KMS-11 (cell line): ENCODE measurements around the gene HELZ2.

Experiments
- H2AFZ ChIP-seq: fragments of 200-600 bp; sonication (generic); 2 replicates; pipeline ENCODE4 v1.6.1; 2016; ENCODE audit warnings: antibody characterized with exemption, mixed run types, low read depth
- H3K27ac ChIP-seq: fragments of 200-600 bp; sonication (generic); 2 replicates; pipeline ENCODE4 v1.6.1; 2016; ENCODE audit warnings: mild to moderate bottlenecking, mixed run types
- H3K27me3 ChIP-seq: fragments of 200-600 bp; sonication (generic); 2 replicates; pipeline ENCODE4 v1.6.1; 2017; ENCODE audit warnings: mild to moderate bottlenecking, low read depth, mixed run types, moderate library complexity; ENCODE audit not compliant: insufficient read depth
- H3K36me3 ChIP-seq: fragments of 200-600 bp; sonication (generic); 2 replicates; pipeline ENCODE4 v1.6.1; 2017; ENCODE audit warnings: mild to moderate bottlenecking, mixed run types; ENCODE audit not compliant: insufficient read depth
- H3K4me1 ChIP-seq: fragments of 200-600 bp; sonication (generic); 2 replicates; pipeline ENCODE4 v1.6.1; 2016; ENCODE audit warnings: mild to moderate bottlenecking, low read depth, mixed run types; ENCODE audit not compliant: poor library complexity, severe bottlenecking
- H3K4me2 ChIP-seq: fragments of 200-600 bp; sonication (generic); 2 replicates; pipeline ENCODE4 v1.7.0; 2016; ENCODE audit warnings: mild to moderate bottlenecking, mixed run types
- H3K4me3 ChIP-seq: fragments of 200-600 bp; sonication (generic); IDR thresholded peaks from 2 replicates; pipeline ENCODE4 v1.6.1; 2017; ENCODE audit warnings: low read depth, low read length, mixed read lengths; ENCODE audit not compliant: insufficient read depth
- H3K79me2 ChIP-seq: fragments of 200-600 bp; sonication (generic); 2 replicates; pipeline ENCODE4 v1.6.1; 2016; ENCODE audit warnings: low read depth, mixed run types; ENCODE audit not compliant: insufficient read depth
- H3K9ac ChIP-seq: fragments of 200-600 bp; sonication (generic); 2 replicates; pipeline ENCODE4 v1.6.1; 2016; ENCODE audit warnings: mild to moderate bottlenecking, mixed run types
- H4K20me1 ChIP-seq: fragments of 200-600 bp; sonication (generic); 2 replicates; pipeline ENCODE4 v1.6.1; 2016; ENCODE audit warnings: mild to moderate bottlenecking, mixed run types; ENCODE audit not compliant: insufficient read depth
- TF ChIP-seq, protein P1 (sequence below): fragments of 200-600 bp; sonication (generic); conservative IDR thresholded peaks from 2 replicates; pipeline ENCODE4 v1.6.1; 2017; ENCODE audit warnings: low read depth, mild to moderate bottlenecking, antibody characterized with exemption, low read length, moderate library complexity, mixed read lengths

HELZ2 gene

DNA sequence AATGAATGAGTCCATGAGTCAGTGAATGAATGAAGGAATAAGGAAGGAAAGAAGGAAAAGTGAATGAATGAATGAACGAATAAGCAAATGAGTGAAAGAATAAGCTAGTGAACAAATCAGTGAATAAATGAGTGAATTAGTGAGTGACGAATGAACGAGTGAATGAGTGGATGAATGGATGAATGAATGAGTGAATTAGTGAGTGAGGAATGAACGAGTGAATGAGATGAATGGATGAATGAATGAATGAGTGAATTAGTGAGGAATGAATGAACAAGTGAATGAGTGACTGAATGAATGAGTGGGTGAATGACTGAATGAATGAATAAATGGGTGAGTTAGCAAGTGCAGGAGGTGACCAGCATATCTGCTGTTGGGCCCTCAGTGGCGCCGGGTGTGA is 30.3 kb downstream of the HELZ2 start:
- H3K36me3 ChIP-seq: no peaks in the 10 kb centered on the region
- H3K9ac ChIP-seq: no peak overlapping the region
- peaks cover 89% of the 10 kb centered on the region for H3K27me3 ChIP-seq
- no peak overlapping the region for H2AFZ ChIP-seq
- no peak overlapping the region for H3K4me2 ChIP-seq
- H3K79me2 ChIP-seq: no peaks in the 10 kb centered on the region
- TF ChIP-seq, protein P1, sequence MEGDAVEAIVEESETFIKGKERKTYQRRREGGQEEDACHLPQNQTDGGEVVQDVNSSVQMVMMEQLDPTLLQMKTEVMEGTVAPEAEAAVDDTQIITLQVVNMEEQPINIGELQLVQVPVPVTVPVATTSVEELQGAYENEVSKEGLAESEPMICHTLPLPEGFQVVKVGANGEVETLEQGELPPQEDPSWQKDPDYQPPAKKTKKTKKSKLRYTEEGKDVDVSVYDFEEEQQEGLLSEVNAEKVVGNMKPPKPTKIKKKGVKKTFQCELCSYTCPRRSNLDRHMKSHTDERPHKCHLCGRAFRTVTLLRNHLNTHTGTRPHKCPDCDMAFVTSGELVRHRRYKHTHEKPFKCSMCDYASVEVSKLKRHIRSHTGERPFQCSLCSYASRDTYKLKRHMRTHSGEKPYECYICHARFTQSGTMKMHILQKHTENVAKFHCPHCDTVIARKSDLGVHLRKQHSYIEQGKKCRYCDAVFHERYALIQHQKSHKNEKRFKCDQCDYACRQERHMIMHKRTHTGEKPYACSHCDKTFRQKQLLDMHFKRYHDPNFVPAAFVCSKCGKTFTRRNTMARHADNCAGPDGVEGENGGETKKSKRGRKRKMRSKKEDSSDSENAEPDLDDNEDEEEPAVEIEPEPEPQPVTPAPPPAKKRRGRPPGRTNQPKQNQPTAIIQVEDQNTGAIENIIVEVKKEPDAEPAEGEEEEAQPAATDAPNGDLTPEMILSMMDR: no peak
- H3K4me1 ChIP-seq: no peaks in the 10 kb centered on the region
- H3K4me3 ChIP-seq: no peak overlapping the region
- no peaks in the 10 kb centered on the region for H4K20me1 ChIP-seq
- H3K27ac ChIP-seq: no peak overlapping the region

DNA sequence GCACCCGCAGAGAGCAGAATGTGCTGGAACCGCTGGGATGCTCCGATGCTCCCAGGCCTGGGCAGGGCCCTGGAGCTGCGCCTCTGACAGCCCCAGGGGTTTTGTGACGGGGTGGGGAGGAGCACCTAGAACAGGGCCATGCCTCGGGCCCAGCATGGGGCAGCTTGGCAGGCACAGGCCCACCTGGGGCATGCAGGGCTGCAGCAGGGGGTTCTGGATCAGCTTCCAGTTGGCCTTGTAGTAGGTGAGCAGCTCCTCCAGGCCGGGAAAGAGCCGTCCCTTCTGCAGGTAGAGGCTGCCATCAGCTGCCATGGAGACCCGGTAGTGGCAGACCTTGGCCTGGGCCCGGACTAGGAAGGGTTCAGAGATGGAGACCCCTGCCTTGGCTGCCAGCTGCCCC is 30.9 kb downstream of the HELZ2 start:
- no peak overlapping the region for H3K9ac ChIP-seq
- no peaks in the 10 kb centered on the region for H3K79me2 ChIP-seq
- H3K4me3 ChIP-seq: no peak overlapping the region
- TF ChIP-seq, protein P1: no peak
- H3K4me1 ChIP-seq: peaks cover 5% of the 10 kb centered on the region
- H3K27ac ChIP-seq: no peak overlapping the region
- H3K27me3 ChIP-seq: peaks cover 83% of the 10 kb centered on the region
- H4K20me1 ChIP-seq: no peaks in the 10 kb centered on the region
- no peak overlapping the region for H3K4me2 ChIP-seq
- no peak overlapping the region for H2AFZ ChIP-seq
- H3K36me3 ChIP-seq: no peaks in the 10 kb centered on the region

DNA sequence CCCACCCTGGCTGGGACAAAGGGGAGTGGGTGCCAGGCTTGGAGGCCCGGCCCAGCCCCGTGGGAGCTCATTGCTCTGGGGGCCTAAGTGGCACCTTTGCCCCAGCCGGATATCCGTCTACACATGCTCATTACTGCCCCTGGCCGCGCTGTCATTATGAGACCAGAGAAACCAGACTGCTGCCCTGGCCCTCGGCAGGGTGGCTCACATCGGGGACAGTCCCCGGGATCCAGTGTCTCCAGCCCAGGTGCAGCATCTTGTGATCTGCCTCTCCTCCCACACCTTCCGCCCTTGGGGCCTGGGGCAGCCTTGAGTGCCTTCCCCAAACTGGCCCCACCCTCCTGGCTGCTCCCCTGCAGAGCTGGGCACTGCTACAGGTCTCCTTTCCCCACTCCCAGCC is 31.3 kb downstream of the HELZ2 start:
- Histone ChIP-seq H3K27me3 (peaks cover 79% of the 10 kb centered on the region), H3K4me3 (no peak overlapping the region), H3K36me3 (no peaks in the 10 kb centered on the region), H3K9ac (no peak overlapping the region), H4K20me1 (no peaks in the 10 kb centered on the region), H3K27ac (no peak overlapping the region), H3K4me1 (peaks cover 5% of the 10 kb centered on the region), H3K4me2 (no peak overlapping the region), H3K79me2 (no peaks in the 10 kb centered on the region), H2AFZ (no peak overlapping the region)
- TF ChIP-seq, protein P1: no peak

DNA sequence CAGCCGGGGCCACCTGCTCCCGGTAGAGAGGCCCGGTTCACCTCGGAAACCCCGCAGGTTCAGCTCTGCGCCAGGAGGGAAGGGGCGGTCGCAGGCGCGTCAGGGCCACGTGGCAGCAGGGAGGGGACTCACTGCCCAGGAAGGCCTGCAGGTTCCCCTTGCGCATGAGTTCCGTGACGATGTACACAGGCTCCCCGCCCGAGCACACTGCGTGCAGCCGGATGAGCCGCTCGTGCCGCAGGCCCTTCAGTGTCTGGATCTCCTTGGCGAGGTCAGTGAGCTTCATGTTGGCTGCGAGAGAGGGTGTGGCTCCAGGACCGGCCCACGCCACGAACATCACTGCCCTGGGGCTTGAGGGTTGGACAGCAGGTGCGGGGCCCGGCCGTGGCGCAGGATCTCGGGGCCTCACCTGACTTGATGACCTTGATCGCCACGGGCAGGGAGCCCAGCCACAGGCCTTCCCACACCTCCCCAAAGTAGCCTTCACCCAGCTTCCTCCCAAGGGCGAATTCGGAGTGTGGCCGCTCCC is 31.9 kb downstream of the HELZ2 start:
- Histone ChIP-seq H3K4me1 (peaks cover 10% of the 10 kb centered on the region), H3K79me2 (no peaks in the 10 kb centered on the region), H3K27me3 (peaks cover 73% of the 10 kb centered on the region), H3K27ac (no peak overlapping the region), H4K20me1 (no peaks in the 10 kb centered on the region), H3K36me3 (no peaks in the 10 kb centered on the region), H2AFZ (no peak overlapping the region), H3K9ac (no peak overlapping the region), H3K4me2 (no peak overlapping the region), H3K4me3 (no peak overlapping the region)
- TF ChIP-seq, protein P1: no peak

DNA sequence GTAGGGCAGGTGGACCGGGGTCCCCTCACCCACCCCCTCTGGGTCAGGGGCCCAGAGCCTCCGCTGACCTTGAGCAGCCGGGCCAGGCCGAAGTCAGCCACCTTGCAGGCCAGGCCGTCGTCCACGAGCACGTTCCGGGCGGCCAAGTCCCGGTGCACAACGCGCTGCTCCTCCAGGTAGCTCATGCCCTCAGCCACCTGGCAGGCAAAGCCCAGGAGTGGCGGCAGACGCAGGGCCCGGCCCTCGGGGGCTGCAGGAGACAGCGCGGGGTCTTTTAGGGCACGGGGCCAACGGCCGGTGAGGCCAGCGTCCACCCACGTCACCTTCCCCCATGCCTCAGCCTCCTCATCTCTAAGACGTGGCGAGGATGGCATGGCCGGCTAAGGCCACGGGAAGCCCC is 32.7 kb downstream of the HELZ2 start:
- H3K27ac ChIP-seq: no peak overlapping the region
- peaks cover 66% of the 10 kb centered on the region for H3K27me3 ChIP-seq
- TF ChIP-seq, protein P1: no peak
- no peak overlapping the region for H3K9ac ChIP-seq
- H2AFZ ChIP-seq: no peak overlapping the region
- no peaks in the 10 kb centered on the region for H3K36me3 ChIP-seq
- H3K4me1 ChIP-seq: peaks cover 10% of the 10 kb centered on the region
- H3K4me3 ChIP-seq: no peak overlapping the region
- no peaks in the 10 kb centered on the region for H3K79me2 ChIP-seq
- no peaks in the 10 kb centered on the region for H4K20me1 ChIP-seq
- H3K4me2 ChIP-seq: no peak overlapping the region
